Stimulated activated CD8-positive, alpha-beta memory T cell treated with anti-CD3 and anti-CD28 coated beads, Interleukin-4, amount 100 ng/mL, for 1 hour (primary cell): ENCODE results near the gene GRID1.

Experiments used
- DNase-seq, 2 donors: peaks; one replicate each; pipeline ENCODE4 v3.0.0-alpha.2; 2020; ENCODE audit warnings: low read depth in 2 of 2, low spot score in 1 of 2

The GRID1 gene

DNA sequence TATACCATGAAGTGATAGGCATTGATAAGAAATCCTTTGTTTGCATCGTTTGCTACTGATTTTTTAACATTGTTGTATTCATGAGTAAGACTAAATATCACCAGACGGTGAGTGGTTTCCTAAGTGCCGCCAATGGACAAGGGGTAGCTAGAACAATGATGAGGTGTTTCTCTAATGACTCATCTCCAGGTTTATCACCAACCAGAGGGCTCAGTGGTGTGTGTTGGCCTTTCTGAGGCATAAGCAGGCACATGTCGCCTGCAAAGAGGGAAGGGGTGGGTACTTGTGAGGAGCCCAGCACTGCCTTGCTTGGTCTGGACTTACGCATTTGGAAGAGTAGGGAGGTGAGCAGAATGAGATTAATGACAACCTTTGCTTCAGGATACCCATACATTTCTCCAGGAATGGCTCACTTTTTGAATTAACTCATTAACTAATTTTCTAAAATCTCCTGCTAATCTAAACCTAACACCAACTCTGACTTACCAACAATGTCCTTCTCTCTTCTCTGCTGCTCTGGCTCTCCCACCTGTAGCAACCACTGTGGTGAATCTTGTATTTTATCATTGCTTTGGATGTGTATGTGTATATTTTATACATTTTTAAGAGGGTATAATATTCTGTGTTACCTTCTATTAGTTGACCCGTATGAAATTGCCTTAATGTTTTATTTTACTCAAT, 722.6 kb downstream of the GRID1 start:
- DNase-seq = no peak

GRCh38 chr10:85643171-85643844, 723.3 kb downstream of the GRID1 start:
- no peak for DNase-seq

- DNase-seq = no peak
These were observed 724.0 kb downstream of the GRID1 start for GRCh38 chr10:85642421-85643170.

- DNase-seq = no peak
These were observed 724.5 kb downstream of the GRID1 start for GRCh38 chr10:85642082-85642420.

DNA sequence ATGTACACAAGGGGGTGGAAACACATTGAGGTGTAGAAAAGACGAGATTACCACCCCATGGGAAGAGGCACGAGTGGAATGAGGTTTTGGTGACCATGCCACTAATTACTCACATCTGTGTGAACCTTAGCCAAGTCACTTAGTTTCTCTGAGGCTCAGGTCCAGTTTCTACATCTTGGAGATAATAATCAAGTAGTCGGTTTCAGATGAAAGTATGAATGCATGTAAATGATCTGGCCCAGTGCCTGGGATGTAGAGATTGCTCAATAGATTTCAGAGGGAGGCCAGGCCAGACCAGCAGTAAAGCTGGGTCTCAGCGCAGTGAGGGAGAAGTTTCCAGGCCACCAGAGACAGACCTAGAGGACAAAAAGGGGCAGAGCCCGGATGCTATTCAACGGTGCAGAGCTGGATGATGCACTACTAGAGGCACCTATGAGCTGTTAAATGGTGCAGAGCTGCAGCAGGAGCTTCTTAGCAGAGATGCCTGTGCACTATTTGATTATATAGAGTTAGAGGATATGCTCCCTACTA, 725.1 kb downstream of the GRID1 start:
- no peak for DNase-seq

- no peak for DNase-seq
These were observed 727.8 kb downstream of the GRID1 start for GRCh38 chr10:85638797-85639196.

DNA sequence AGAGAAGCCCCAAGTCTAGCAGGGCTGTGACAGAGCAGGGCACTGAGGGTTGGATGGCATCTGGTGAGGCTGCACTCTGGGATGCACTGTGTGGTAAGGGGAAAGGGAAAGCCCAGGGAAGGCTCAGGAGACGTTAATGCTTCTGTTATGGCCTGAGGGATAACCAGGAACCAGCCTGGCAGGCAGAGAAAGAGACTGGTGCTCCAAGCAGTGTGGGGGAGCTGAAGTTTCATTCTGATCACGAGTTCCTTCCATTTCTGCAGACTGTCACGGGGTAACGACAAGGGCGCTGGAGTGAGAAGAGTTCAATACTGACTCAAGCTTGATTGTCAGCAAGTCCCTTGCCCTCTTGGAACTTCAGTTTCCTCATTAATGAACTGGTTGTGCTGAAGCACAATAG, 730.9 kb downstream of the GRID1 start:
- DNase-seq = no peak

GRCh38 chr10:85624511-85624910, 742.1 kb downstream of the GRID1 start:
- DNase-seq = no peak

DNA sequence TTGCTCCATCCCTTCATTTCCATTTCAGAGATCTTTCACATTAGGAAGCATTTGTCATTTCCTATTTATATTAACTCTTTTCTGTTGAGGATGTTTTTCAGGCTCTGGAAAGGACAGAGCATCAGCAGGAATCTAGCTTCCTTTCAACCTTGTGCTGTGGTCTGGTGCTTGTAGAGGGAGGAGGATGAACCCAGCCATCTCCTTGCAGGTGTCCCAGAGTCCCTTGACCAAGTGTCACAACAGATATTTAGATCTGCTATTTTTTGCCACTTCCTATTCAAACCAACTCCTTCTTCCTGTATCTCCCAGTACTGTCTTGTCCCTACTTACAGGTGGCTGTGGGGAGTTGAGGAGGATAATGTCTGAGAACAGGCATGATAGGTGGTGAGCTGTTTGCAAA, 742.8 kb downstream of the GRID1 start:
- no peak for DNase-seq

- DNase-seq = no peak
These were observed 743.3 kb downstream of the GRID1 start for GRCh38 chr10:85623342-85623741.

GRCh38 chr10:85622425-85622824, 744.2 kb downstream of the GRID1 start:
- DNase-seq = no peak

DNA sequence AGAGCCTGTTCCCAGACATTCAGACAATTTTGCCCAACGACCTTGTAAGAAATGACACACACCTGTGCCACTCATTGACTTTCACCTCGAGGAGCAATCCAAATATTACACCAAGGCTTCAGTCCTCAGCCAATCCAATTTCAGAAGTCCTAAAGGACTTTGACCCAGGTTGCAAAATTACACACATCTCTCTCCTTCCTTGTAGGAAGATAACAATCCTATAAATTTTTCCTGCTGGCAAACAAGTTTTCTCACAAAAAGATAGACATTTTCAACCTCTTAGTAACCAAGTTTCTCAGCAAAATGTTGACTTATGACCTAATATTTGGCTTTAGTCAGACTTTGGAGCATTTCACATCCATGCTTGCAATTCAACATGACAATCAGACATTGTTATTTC, 745.0 kb downstream of the GRID1 start:
- no peak for DNase-seq

DNA sequence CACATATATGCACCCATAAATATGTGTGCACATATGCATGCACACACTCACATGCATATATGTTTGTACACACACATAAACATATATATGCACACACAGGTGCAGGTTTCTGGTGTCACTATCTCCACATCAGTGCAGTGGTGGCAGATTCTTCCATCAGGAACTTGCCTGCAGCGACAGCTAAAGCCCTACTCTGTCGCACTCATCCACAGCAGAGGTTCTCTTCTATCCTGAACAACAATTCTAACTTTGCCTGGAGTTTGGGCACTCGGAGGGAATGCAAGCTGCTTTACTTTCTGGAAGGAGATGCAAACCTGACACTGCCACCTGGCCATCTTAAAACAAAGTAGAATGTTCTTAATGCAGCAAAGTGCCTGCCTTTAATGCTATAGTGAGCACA, 745.8 kb downstream of the GRID1 start:
- no peak for DNase-seq

- DNase-seq = no peak
These were observed 746.8 kb downstream of the GRID1 start for GRCh38 chr10:85619832-85620231.

DNA sequence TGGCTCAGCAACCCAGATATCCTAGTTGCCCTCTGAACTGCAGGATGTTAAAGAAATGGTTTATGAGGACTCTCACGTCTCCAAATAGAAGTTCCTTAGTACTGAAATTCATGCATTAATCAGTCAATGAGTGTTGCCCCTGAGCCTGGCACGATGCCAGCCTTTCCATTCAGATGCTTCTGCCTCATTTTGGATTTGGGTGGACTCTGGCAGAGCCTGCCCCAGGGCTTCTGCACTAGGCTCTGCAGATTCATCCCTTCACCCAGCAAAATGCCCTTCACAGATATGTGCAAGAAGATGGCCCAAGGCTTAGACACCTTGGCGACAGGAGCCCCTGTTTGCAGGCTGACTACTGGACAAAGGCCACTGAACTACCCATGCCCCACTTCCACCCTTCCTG, 747.8 kb downstream of the GRID1 start:
- no peak for DNase-seq

DNA sequence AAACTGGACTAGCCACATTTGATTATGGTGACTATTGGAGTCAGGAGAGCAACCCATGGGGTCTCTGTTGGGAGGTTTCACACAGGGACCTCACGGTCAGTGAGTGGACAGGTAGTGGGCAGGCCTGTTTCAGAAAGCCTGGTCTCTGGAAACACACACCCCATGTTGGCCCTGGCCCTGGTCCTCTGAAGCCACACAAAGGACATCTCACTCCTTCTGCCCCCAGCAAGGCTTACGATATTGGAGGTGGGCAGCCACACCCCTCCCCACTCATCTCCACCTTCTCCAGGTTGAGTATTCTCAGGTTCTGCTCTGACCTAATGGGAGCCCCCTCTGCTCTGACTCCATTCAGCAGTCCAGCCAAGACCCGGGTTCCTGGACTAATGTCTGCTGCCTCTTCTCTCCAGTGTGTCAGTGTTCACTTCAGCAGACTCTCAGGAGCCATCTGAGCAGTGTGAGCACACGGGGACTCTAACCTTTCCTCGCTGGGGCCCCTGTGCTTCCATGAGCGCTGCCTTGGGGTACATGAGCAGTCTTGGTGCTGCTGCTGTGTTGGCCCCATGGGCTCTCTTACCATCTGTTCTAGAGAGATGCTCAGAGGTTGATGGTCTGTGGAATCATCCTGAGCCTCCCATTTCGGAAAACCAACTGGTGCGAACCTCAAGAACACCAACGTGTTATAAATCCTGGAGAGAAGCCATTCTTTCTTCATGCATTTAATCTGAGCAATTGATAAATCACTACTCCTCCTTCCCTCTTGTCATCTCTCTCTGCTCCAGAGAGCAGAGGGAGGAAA, 748.6 kb downstream of the GRID1 start:
- DNase-seq = no peak

DNA sequence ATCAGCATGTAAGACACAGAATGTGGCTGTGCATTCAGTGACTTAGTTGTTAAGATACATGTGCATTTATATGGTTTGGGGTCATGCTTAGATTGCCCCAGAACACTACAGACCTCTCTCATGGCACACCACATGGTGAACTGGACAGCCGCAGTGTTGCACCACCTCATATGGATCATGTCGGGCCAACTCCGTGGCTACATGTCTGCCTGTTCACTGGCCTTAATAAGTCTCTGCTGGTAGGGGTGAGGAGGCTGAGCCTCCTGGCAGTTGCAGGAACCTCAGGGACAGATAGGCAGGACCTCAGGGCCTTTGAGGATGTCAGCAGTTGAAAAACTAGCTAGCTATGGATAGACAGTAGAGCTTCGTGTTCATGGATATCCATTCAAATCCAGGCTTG, 751.0 kb downstream of the GRID1 start:
- DNase-seq = no peak

GRCh38 chr10:85614981-85615380, 751.6 kb downstream of the GRID1 start:
- DNase-seq = no peak

DNA sequence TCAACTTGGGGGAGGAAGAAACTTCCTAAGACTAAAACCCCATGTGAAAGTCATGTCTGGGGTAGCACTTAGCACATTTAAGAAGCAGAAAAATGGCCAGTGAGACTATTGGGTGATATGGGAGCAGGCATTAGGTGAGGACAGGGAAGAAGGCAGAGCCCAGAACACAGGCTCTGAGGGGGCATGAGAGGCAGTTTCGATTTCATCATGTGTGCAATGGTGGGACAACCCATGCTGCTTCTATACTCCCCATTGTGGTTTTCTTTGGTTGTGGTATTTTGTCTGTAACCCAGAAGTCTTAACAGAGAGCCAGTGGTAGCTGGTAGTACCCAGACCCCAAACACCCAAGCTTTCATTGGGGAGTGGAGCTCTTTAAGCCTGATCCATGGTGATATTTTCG, 752.0 kb downstream of the GRID1 start:
- no peak for DNase-seq

- no peak for DNase-seq
These were observed 753.2 kb downstream of the GRID1 start for GRCh38 chr10:85613391-85613790.

DNA sequence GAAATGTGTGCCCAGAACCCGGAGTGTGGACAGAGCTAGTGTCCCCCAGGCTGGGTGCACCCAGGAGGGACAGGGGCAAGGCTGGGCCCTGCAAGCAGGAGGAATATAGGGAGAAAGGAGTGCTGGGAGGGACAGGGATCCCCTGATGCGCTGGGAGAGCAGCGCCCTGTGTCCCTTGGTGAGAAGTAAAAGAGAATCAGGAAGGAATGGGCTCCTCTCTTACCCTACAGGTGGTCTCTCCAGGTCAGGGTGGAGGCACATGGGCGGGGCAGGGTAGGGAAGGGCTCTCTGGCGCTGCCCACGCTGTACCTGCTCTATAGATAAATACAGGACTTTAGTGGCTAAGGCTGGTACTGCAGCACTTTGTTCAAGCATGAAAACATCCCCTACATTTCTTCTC, 753.8 kb downstream of the GRID1 start:
- no peak for DNase-seq
